Small intestine (tissue), 7 donors: Measurements from ENCODE around the gene BMAL1. TPM values are rescaled to one million over a fixed set of nuclear protein-coding genes. Genes with fewer than 3 reads are reported as not detected.

Experiments used
- DNase-seq, 2 donors: peaks; one replicate each; pipeline versions ENCODE4 v3.0.0 to v3.0.0-alpha.2; 2013
- FAIRE-seq: peaks from 2 replicates; lab custom pipeline; 2012; peaks lifted over from hg19 to GRCh38; lab: Jason Lieb, UNC
- H3K27ac ChIP-seq, 3 donors: one replicate each; pipeline ENCODE4 v1.5.1; 2013; ENCODE audit warnings: low read length in 2 of 3, mild to moderate bottlenecking in 2 of 3, control low read depth in 1 of 3, inconsistent platforms in 1 of 3, low read depth in 1 of 3, moderate library complexity in 1 of 3
- H3K27me3 ChIP-seq, 3 donors: one replicate each; pipeline ENCODE4 v1.6.1; 2013; ENCODE audit warnings: low read length in 3 of 3, inconsistent platforms in 1 of 3; ENCODE audit not compliant: control insufficient read depth in 3 of 3, insufficient read depth in 3 of 3
- H3K36me3 ChIP-seq, 3 donors: one replicate each; pipeline ENCODE4 v1.6.1; 2013; ENCODE audit warnings: low read length in 3 of 3, inconsistent platforms in 1 of 3, low read depth in 1 of 3, mild to moderate bottlenecking in 1 of 3, moderate library complexity in 1 of 3; ENCODE audit not compliant: control insufficient read depth in 3 of 3, insufficient read depth in 2 of 3
- H3K4me1 ChIP-seq, 3 donors: one replicate each; pipeline ENCODE4 v1.6.1; 2013; ENCODE audit warnings: low read length in 2 of 3, inconsistent platforms in 1 of 3, low read depth in 1 of 3, mild to moderate bottlenecking in 1 of 3, moderate library complexity in 1 of 3; ENCODE audit not compliant: control insufficient read depth in 3 of 3, insufficient read depth in 2 of 3
- H3K4me3 ChIP-seq, 3 donors: one replicate each; pipeline ENCODE4 v1.5.1; 2013; ENCODE audit warnings: low read length in 3 of 3, control low read depth in 1 of 3, inconsistent platforms in 1 of 3, low read depth in 1 of 3, mild to moderate bottlenecking in 1 of 3, moderate library complexity in 1 of 3
- H3K9me3 ChIP-seq, 2 donors: one replicate each; pipeline ENCODE4 v1.6.1; 2013; ENCODE audit warnings: low read depth in 1 of 2, low read length in 1 of 2; ENCODE audit not compliant: control insufficient read depth in 2 of 2, insufficient read depth in 1 of 2
- WGBS, 3 donors: extraction: QIAGEN DNeasy Blood & Tissue Kit; methylation state at CpG; one replicate each; pipeline ENCODE4 v1.1.7; 2013; 5-methylcytosine and 5-hydroxymethylcytosine counted together
- polyA plus RNA-seq, 4 donors: library from polyadenylated mRNA; stranded (reverse) in 3 of 4; unstranded in 1 of 4; fragments of 200-250 nt in 3 of 4; fragments of 120-200 nt in 1 of 4; gene quantifications; one replicate each; pipeline versions ENCODE4 v1.2.1 to v1.2.3, GENCODE V29; 2013
- donor health status: healthy with polysubstance abuse.
- donor health status: control.
- donor health status: control.
- donor health status: Bipolar disorder and iron deficiency.
- donor health status: healthy.

The BMAL1 gene
- polyA plus RNA-seq, 4 donors = 4.6 to 18.3 (median 10.0) TPM

- FAIRE-seq (no peak), DNase-seq (no peak)
- H3K27ac ChIP-seq = no peak overlapping the region
- H3K4me1 ChIP-seq = peaks cover 0 to 13% (median 3%) of the 10 kb centered on the region in 3 donors
- H3K27me3 ChIP-seq = peaks cover 0 to 40% (median 0%) of the 10 kb centered on the region in 3 donors
- H3K4me3 ChIP-seq = no peak overlapping the region
- no peaks in the 10 kb centered on the region for H3K36me3 ChIP-seq
- 52 to 77% (median 76%) methylated on average over 3 of the region's 3 CpGs for WGBS, 3 donors
- H3K9me3 ChIP-seq = no peaks in the 10 kb centered on the region
These were observed 3.2 kb downstream of the BMAL1 start for GRCh38 chr11:13280777-13281176.

- FAIRE-seq (no peak), DNase-seq (no peak)
- 71 to 82% (median 79%) methylated on average over 4 of the region's 4 CpGs for WGBS, 3 donors
- H3K4me3 ChIP-seq = no peak overlapping the region
- peaks cover 0 to 7% (median 0%) of the 10 kb centered on the region in 3 donors for H3K4me1 ChIP-seq
- no peaks in the 10 kb centered on the region for H3K9me3 ChIP-seq
- H3K27me3 ChIP-seq = peaks cover 0 to 25% (median 0%) of the 10 kb centered on the region in 3 donors
- no peak overlapping the region for H3K27ac ChIP-seq
- H3K36me3 ChIP-seq = no peaks in the 10 kb centered on the region
These were observed 6.0 kb downstream of the BMAL1 start for GRCh38 chr11:13283636-13284035.

- H3K4me3 ChIP-seq = no peak overlapping the region
- H3K27me3 ChIP-seq = peaks cover 0 to 12% (median 0%) of the 10 kb centered on the region in 3 donors
- WGBS, 3 donors = 83 to 85% (median 84%) methylated on average over 11 of the region's 11 CpGs
- no peaks in the 10 kb centered on the region for H3K9me3 ChIP-seq
- no peak overlapping the region for H3K27ac ChIP-seq
- FAIRE-seq = no peak
- H3K4me1 ChIP-seq = peaks cover 0 to 2% (median 0%) of the 10 kb centered on the region in 3 donors
- no peak for DNase-seq
- H3K36me3 ChIP-seq = no peaks in the 10 kb centered on the region
These were observed 7.4 kb downstream of the BMAL1 start for GRCh38 chr11:13284776-13285588.

- WGBS, 3 donors = 20 to 50% (median 20%) methylated on average over 2 of the region's 2 CpGs
- peak; percentile 26 to 31 for DNase-seq
- no peak for FAIRE-seq
- Histone ChIP-seq H3K27me3 (peaks cover 0 to under 1% (median 0%) of the 10 kb centered on the region in 3 donors), H3K36me3 (no peaks in the 10 kb centered on the region), H3K27ac (no peak overlapping the region), H3K4me1 (peaks cover 0 to 2% (median 0%) of the 10 kb centered on the region in 3 donors), H3K9me3 (no peaks in the 10 kb centered on the region), H3K4me3 (no peak overlapping the region)
These were observed 8.8 kb downstream of the BMAL1 start for GRCh38 chr11:13286279-13286821.

DNA sequence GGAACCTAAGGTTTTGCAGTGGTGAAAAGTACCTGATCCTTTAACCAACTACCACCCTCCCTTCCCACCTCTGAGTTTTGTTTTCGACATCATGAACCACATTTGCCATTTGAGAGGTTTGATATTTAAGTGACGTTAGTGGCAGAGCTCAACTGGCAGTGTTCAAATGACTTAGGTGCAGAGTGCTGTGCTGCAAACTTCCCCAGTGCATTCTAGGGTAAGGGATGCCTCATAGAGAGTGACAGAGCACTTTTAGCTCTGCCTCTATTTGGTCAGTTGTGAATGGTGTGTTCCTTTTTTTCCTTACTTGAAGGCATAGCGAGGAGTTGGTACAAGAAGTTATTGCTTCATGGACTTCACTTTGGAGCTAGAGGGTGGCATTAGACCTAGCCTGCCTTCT is 9.4 kb downstream of the BMAL1 start:
- H3K36me3 ChIP-seq = no peaks in the 10 kb centered on the region
- H3K27ac ChIP-seq = no peak overlapping the region
- H3K4me3 ChIP-seq = no peak overlapping the region
- 78 to 91% (median 80%) methylated on average over 3 of the region's 3 CpGs for WGBS, 3 donors
- H3K4me1 ChIP-seq = peaks cover 0 to 2% (median 0%) of the 10 kb centered on the region in 3 donors
- H3K27me3 ChIP-seq = no peaks in the 10 kb centered on the region
- FAIRE-seq (no peak), DNase-seq (no peak)
- no peaks in the 10 kb centered on the region for H3K9me3 ChIP-seq

- Histone ChIP-seq H3K4me1 (peaks cover 0 to 2% (median 0%) of the 10 kb centered on the region in 3 donors), H3K36me3 (no peaks in the 10 kb centered on the region), H3K9me3 (no peaks in the 10 kb centered on the region), H3K27me3 (no peaks in the 10 kb centered on the region), H3K27ac (no peak overlapping the region), H3K4me3 (no peak overlapping the region)
- WGBS, 3 donors = 75 to 96% (median 94%) methylated on average over 1 of the region's 1 CpG
- DNase-seq (no peak), FAIRE-seq (no peak)
These were observed 10.1 kb downstream of the BMAL1 start for GRCh38 chr11:13287681-13288080.

- Histone ChIP-seq H3K27me3 (no peaks in the 10 kb centered on the region), H3K27ac (no peak overlapping the region), H3K4me3 (no peak overlapping the region), H3K9me3 (no peaks in the 10 kb centered on the region), H3K4me1 (peaks cover 0 to 2% (median 0%) of the 10 kb centered on the region in 3 donors), H3K36me3 (no peaks in the 10 kb centered on the region)
- no peak for FAIRE-seq
- no peak for DNase-seq
- 81 to 84% (median 82%) methylated on average over 3 of the region's 3 CpGs for WGBS, 3 donors
These were observed 10.9 kb downstream of the BMAL1 start for GRCh38 chr11:13288375-13289029.

DNA sequence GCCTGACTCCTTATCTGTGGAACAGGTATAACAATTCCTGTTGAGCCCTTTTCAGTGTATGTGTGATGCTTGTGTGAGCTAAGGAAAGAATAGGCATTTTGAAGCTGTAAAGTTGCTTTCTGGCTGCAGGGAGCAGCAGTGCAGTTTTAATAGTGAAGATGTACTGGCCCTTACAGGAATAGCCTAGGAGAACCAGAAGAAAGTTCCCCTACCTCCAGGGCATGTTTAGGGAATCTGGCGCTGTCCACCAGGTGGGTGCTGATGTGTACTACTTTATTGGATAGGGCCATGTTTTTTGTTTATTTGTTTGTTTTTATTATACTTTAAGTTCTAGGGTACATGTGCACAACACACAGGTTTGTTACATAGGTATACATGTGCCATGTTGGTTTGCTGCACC is 11.5 kb downstream of the BMAL1 start:
- H3K4me3 ChIP-seq = no peak overlapping the region
- DNase-seq (no peak), FAIRE-seq (no peak)
- H3K36me3 ChIP-seq = no peaks in the 10 kb centered on the region
- H3K27ac ChIP-seq = no peak overlapping the region
- peaks cover 0 to 2% (median 0%) of the 10 kb centered on the region in 3 donors for H3K4me1 ChIP-seq
- H3K27me3 ChIP-seq = no peaks in the 10 kb centered on the region
- WGBS, 3 donors = 89 to 100% (median 90%) methylated on average over 1 of the region's 1 CpG
- no peaks in the 10 kb centered on the region for H3K9me3 ChIP-seq
